ENCODE data around the gene TARS3. TPM values are rescaled to one million over a fixed set of nuclear protein-coding genes. Genes with fewer than 3 reads are reported as not detected.

The TARS3 gene
- total and polyA plus RNA-seq, 10 donors: 5.0 to 31.0 (median 16.7) TPM

GRCh38 chr15:101675015-101675414 lies 49.3 kb downstream of the TARS3 start:
- WGBS, 5 donors: 76 to 92% (median 82%) methylated on average over 5 of the region's 5 CpGs
- intact Hi-C loops (cut with DNase I; ENCODE audit: low total_unique reads): no loop called here
- Histone ChIP-seq H3K36me3 (peaks cover 0 to 75% (median 45%) of the 10 kb centered on the region in 6 donors), H3K9me3 (no peaks in the 10 kb centered on the region), H3K4me3 (no peak overlapping the region), H3K27me3 (replicated peaks in 1 of 7) (no peaks in the 10 kb centered on the region), H3K27ac (no peak overlapping the region), H3K4me1 (no peaks in the 10 kb centered on the region)
- no peak for DNase-seq
- TF ChIP-seq POLR2AphosphoS5 (IDR thresholded peaks at IDR 0.05): no peak
- no peak for TF ChIP-seq CTCF (IDR thresholded peaks at IDR 0.05 in 8 of 11, conservative IDR thresholded peaks at IDR 0.05 in 3 of 11)
- TF ChIP-seq POLR2A (IDR thresholded peaks at IDR 0.05): no peak

- Histone ChIP-seq H3K4me3 (no peak overlapping the region), H3K27me3 (replicated peaks in 1 of 7) (no peaks in the 10 kb centered on the region), H3K4me1 (no peaks in the 10 kb centered on the region), H3K27ac (no peak overlapping the region), H3K9me3 (peaks cover 0 to 4% (median under 1%) of the 10 kb centered on the region in 8 donors), H3K36me3 (peaks cover 0 to 95% (median 45%) of the 10 kb centered on the region in 6 donors)
- intact Hi-C loops (cut with DNase I; ENCODE audit: low total_unique reads): no loop called here
- no peak for DNase-seq
- TF ChIP-seq POLR2AphosphoS5 (IDR thresholded peaks at IDR 0.05): no peak
- no peak for TF ChIP-seq CTCF (IDR thresholded peaks at IDR 0.05 in 8 of 11, conservative IDR thresholded peaks at IDR 0.05 in 3 of 11)
- TF ChIP-seq POLR2A (IDR thresholded peaks at IDR 0.05): no peak
- 81 to 95% (median 88%) methylated on average over 9 of the region's 9 CpGs for WGBS, 5 donors
These were observed 52.0 kb downstream of the TARS3 start for GRCh38 chr15:101672298-101672697.

DNA sequence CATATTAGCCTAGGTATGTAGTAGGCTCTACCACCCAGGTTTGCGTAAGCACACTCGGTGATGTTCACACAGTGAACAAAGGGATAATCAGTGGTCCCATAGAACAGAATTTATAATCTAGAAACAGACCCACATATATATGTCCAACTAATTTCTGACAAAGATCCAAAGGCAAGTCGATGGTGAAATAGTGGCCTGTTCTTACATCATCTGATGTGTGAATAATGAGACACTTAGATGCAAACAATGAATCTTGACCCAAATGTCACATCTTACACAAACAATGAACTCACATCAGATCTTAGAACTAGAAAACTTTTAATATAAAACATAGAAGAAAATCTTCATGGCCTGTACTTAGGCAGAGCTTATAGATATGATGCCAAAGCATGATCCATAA lies 54.5 kb downstream of the TARS3 start:
- Histone ChIP-seq H3K9me3 (peaks cover 0 to 12% (median 7%) of the 10 kb centered on the region in 8 donors), H3K27ac (no peak overlapping the region), H3K36me3 (peaks cover 0 to 79% (median 40%) of the 10 kb centered on the region in 6 donors), H3K27me3 (replicated peaks in 1 of 7) (no peaks in the 10 kb centered on the region), H3K4me3 (no peak overlapping the region), H3K4me1 (no peaks in the 10 kb centered on the region)
- 90 to 99% (median 92%) methylated on average over 3 of the region's 3 CpGs for WGBS, 5 donors
- no peak for DNase-seq
- TF ChIP-seq POLR2A (IDR thresholded peaks at IDR 0.05): no peak
- no peak for TF ChIP-seq POLR2AphosphoS5 (IDR thresholded peaks at IDR 0.05)
- TF ChIP-seq CTCF (IDR thresholded peaks at IDR 0.05 in 8 of 11, conservative IDR thresholded peaks at IDR 0.05 in 3 of 11): no peak
- intact Hi-C loops (cut with DNase I; ENCODE audit: low total_unique reads): no loop called here

DNA sequence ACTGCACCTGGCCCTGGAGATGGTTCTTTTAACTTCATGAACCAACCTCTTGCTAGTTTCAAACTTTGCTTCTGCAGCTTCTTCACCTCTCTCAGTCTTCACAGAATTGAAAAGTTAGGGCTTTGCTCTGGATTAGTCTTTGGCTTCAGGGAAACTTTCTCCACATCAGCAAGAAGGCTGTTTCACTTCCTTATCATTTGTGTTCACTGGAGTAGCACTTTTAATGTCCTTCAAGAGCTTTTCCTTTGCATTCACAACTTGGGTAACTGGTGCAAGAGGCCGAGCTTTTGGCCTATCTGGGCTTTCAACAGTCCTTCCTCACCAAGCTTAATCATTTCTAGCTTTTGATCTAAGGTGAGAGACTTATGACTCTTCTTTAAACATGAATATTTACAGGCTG lies 56.4 kb downstream of the TARS3 start:
- 72 to 92% (median 87%) methylated on average over 1 of the region's 1 CpG for WGBS, 5 donors
- TF ChIP-seq CTCF (IDR thresholded peaks at IDR 0.05 in 8 of 11, conservative IDR thresholded peaks at IDR 0.05 in 3 of 11): no peak
- TF ChIP-seq POLR2AphosphoS5 (IDR thresholded peaks at IDR 0.05): no peak
- no peak for TF ChIP-seq POLR2A (IDR thresholded peaks at IDR 0.05)
- Histone ChIP-seq H3K27me3 (replicated peaks in 1 of 7) (no peaks in the 10 kb centered on the region), H3K9me3 (peaks cover 0 to 12% (median 7%) of the 10 kb centered on the region in 8 donors), H3K4me1 (no peaks in the 10 kb centered on the region), H3K27ac (no peak overlapping the region), H3K36me3 (peaks cover 0 to 60% (median 22%) of the 10 kb centered on the region in 6 donors), H3K4me3 (no peak overlapping the region)
- intact Hi-C loops (cut with DNase I; ENCODE audit: low total_unique reads): no loop called here
- no peak for DNase-seq
